ENCODE results near the gene MOV10L1. TPM values are rescaled to one million over a fixed set of nuclear protein-coding genes. Genes with fewer than 3 reads are reported as not detected.

Gene MOV10L1
- total RNA-seq, 4 donors from 2014 or later = 0.67 TPM; not detected in 3

DNA sequence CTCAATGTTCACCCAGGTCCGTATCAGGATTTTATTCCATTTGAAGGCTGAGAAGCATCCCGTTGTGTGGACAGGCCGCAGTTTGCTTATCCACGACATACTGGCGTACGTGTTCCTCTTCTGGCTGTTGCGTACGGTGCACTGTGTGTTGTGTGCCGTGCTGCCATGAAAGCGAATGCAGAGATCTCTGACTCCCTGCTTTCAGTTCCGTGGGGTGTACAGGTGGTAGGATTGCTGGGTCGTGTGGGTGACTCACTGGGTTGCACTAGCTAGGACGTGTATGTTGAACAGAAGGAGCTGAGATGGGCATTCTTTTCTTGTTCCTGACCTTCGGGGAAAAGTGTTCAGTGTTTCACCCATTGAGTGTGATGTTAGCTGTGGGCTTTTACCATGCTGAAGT lies 121.3 kb downstream of the MOV10L1 start:
- TF ChIP-seq, protein P1, sequence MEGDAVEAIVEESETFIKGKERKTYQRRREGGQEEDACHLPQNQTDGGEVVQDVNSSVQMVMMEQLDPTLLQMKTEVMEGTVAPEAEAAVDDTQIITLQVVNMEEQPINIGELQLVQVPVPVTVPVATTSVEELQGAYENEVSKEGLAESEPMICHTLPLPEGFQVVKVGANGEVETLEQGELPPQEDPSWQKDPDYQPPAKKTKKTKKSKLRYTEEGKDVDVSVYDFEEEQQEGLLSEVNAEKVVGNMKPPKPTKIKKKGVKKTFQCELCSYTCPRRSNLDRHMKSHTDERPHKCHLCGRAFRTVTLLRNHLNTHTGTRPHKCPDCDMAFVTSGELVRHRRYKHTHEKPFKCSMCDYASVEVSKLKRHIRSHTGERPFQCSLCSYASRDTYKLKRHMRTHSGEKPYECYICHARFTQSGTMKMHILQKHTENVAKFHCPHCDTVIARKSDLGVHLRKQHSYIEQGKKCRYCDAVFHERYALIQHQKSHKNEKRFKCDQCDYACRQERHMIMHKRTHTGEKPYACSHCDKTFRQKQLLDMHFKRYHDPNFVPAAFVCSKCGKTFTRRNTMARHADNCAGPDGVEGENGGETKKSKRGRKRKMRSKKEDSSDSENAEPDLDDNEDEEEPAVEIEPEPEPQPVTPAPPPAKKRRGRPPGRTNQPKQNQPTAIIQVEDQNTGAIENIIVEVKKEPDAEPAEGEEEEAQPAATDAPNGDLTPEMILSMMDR (IDR thresholded peaks at IDR 0.05) = no peak
- TF ChIP-seq POLR2A (IDR thresholded peaks at IDR 0.05) = no peak
- Histone ChIP-seq H3K9me3 (no peaks in the 10 kb centered on the region), H3K4me3 (no peak overlapping the region), H3K4me1 (peaks cover 0 to 10% (median 0%) of the 10 kb centered on the region in 4 donors), H3K36me3 (peaks cover 0 to 87% (median 0%) of the 10 kb centered on the region in 3 donors), H3K27ac (no peak overlapping the region), H3K27me3 (no peaks in the 10 kb centered on the region)
- DNase-seq = no peak

Other genes with a start within 250 kb of the MOV10L1 start
- 10 to 100 TPM; 14.9 to 24.0 (median 20.9) TPM for gene ZBED4, start 236.2 kb upstream of the MOV10L1 start, total RNA-seq
- gene ALG12, start 171.6 kb upstream of the MOV10L1 start, total RNA-seq = 10 to 100 TPM; 17.3 to 25.5 (median 22.1) TPM
- 10 to 100 TPM; 33.3 to 52.0 (median 41.1) TPM for gene CRELD2, start 171.4 kb upstream of the MOV10L1 start, total RNA-seq
- gene PIM3, start 129.2 kb upstream of the MOV10L1 start, total RNA-seq = 100 to 1,000 TPM in 2 of 4 donors, 10 to 100 TPM in 2; 66.2 to 142 (median 105) TPM
- gene IL17REL, start 77.2 kb upstream of the MOV10L1 start, total RNA-seq = 1 to 10 TPM in 3 of 4 donors, not detected in 1; 1.1 to 2.3 (median 1.2) TPM
- gene TTLL8, start 31.7 kb upstream of the MOV10L1 start, total RNA-seq = not detected
- gene MLC1, start 4.6 kb upstream of the MOV10L1 start, total RNA-seq = not detected
- under 1 TPM in 1 of 4 donors, not detected in 3; 0.40 TPM for gene PANX2, start 80.7 kb downstream of the MOV10L1 start, total RNA-seq
- 100 to 1,000 TPM in 1 of 4 donors, 10 to 100 TPM in 3; 44.0 to 111 (median 86.3) TPM for gene TRABD, start 95.9 kb downstream of the MOV10L1 start, total RNA-seq
- 100 to 1,000 TPM in 1 of 4 donors, 10 to 100 TPM in 3; 48.7 to 101 (median 74.0) TPM for gene SELENOO, start 111.0 kb downstream of the MOV10L1 start, total RNA-seq
- 100 to 1,000 TPM in 2 of 4 donors, 10 to 100 TPM in 2; 51.5 to 163 (median 111) TPM for gene TUBGCP6, start 155.0 kb downstream of the MOV10L1 start, total RNA-seq
- gene HDAC10, start 161.3 kb downstream of the MOV10L1 start, total RNA-seq = 100 to 1,000 TPM in 3 of 4 donors, 10 to 100 TPM in 1; 57.3 to 165 (median 119) TPM
- 10 to 100 TPM in 1 of 4 donors, 1 to 10 TPM in 3; 1.2 to 37.1 (median 5.4) TPM for gene MAPK12, start 171.7 kb downstream of the MOV10L1 start, total RNA-seq
- 10 to 100 TPM in 1 of 4 donors, 1 to 10 TPM in 2, not detected in 1; 2.0 to 14.0 (median 2.5) TPM for gene MAPK11, start 180.4 kb downstream of the MOV10L1 start, total RNA-seq
- gene PLXNB2, start 217.6 kb downstream of the MOV10L1 start, total RNA-seq = 100 to 1,000 TPM; 182 to 597 (median 307) TPM
- 10 to 100 TPM in 1 of 4 donors, 1 to 10 TPM in 3; 5.4 to 14.9 (median 6.3) TPM for gene DENND6B, start 237.0 kb downstream of the MOV10L1 start, total RNA-seq

Data from Peyer's patch (tissue), 4 donors.